HG02943 (cell line): ENCODE measurements around the gene HNRNPH1.

ENCODE experiments used
- ATAC-seq: cut with Tn5 transposase; IDR thresholded peaks from one replicate; pipeline ENCODE4 v1.9.1; 2021; ENCODE audit warnings: mild to moderate bottlenecking, low read depth, moderate library complexity; ENCODE audit not compliant: unreplicated experiment

The HNRNPH1 gene

GRCh38 chr5:179606071-179606909 lies 17.2 kb downstream of the HNRNPH1 start:
- no peak for ATAC-seq

- no peak for ATAC-seq
Observed at GRCh38 chr5:179605026-179605833, 18.2 kb downstream of the HNRNPH1 start.

- ATAC-seq = no peak
Observed at GRCh38 chr5:179603308-179603707, 20.2 kb downstream of the HNRNPH1 start.

- no peak for ATAC-seq
Observed at GRCh38 chr5:179601871-179602625, 21.4 kb downstream of the HNRNPH1 start.

GRCh38 chr5:179599973-179600372 lies 23.5 kb downstream of the HNRNPH1 start:
- no peak for ATAC-seq

- no peak for ATAC-seq
Observed at GRCh38 chr5:179599566-179599965, 23.9 kb downstream of the HNRNPH1 start.

- no peak for ATAC-seq
Observed at GRCh38 chr5:179599100-179599499, 24.4 kb downstream of the HNRNPH1 start.

GRCh38 chr5:179596421-179596820 lies 27.1 kb downstream of the HNRNPH1 start:
- ATAC-seq = no peak

- no peak for ATAC-seq
Observed at GRCh38 chr5:179595916-179596315, 27.6 kb downstream of the HNRNPH1 start.

GRCh38 chr5:179588166-179588565 lies 35.3 kb downstream of the HNRNPH1 start:
- ATAC-seq = no peak

- no peak for ATAC-seq
Observed at GRCh38 chr5:179585941-179586401, 37.5 kb downstream of the HNRNPH1 start.

GRCh38 chr5:179577286-179577960 lies 46.0 kb downstream of the HNRNPH1 start:
- ATAC-seq = no peak

- no peak for ATAC-seq
Observed at GRCh38 chr5:179572386-179572785, 51.1 kb downstream of the HNRNPH1 start.

GRCh38 chr5:179568721-179569120 lies 54.8 kb downstream of the HNRNPH1 start:
- no peak for ATAC-seq

- no peak for ATAC-seq
Observed at GRCh38 chr5:179564526-179564925, 58.9 kb downstream of the HNRNPH1 start.
